GM21737 (cell line): ENCODE measurements around the gene ADARB1.

Source experiments
- ATAC-seq: cut with Tn5 transposase; IDR thresholded peaks from one replicate; pipeline ENCODE4 v1.9.1; 2021; ENCODE audit warnings: mild to moderate bottlenecking, moderate library complexity; ENCODE audit not compliant: unreplicated experiment

ADARB1 gene

GRCh38 chr21:45112371-45112770, 38.0 kb downstream of the ADARB1 start:
- no peak for ATAC-seq

- no peak for ATAC-seq
Measured at GRCh38 chr21:45113543-45113942, 39.2 kb downstream of the ADARB1 start.

GRCh38 chr21:45114072-45114471, 39.7 kb downstream of the ADARB1 start:
- ATAC-seq, result no peak

GRCh38 chr21:45114475-45114874, 40.1 kb downstream of the ADARB1 start:
- no peak for ATAC-seq

GRCh38 chr21:45115141-45115540, 40.8 kb downstream of the ADARB1 start:
- no peak for ATAC-seq

- ATAC-seq, result no peak
Measured at GRCh38 chr21:45116066-45116465, 41.7 kb downstream of the ADARB1 start.

GRCh38 chr21:45117314-45117713, 42.9 kb downstream of the ADARB1 start:
- no peak for ATAC-seq

GRCh38 chr21:45118099-45118498, 43.7 kb downstream of the ADARB1 start:
- ATAC-seq, result no peak

- ATAC-seq, result no peak
Measured at GRCh38 chr21:45119812-45120211, 45.4 kb downstream of the ADARB1 start.

GRCh38 chr21:45120975-45121374, 46.6 kb downstream of the ADARB1 start:
- ATAC-seq, result no peak

GRCh38 chr21:45122030-45122429, 47.6 kb downstream of the ADARB1 start:
- no peak for ATAC-seq

GRCh38 chr21:45122432-45123132, 48.2 kb downstream of the ADARB1 start:
- ATAC-seq, result no peak

- no peak for ATAC-seq
Measured at GRCh38 chr21:45123440-45123839, 49.1 kb downstream of the ADARB1 start.

GRCh38 chr21:45124596-45124995, 50.2 kb downstream of the ADARB1 start:
- no peak for ATAC-seq

- ATAC-seq, result no peak
Measured at GRCh38 chr21:45125357-45125756, 51.0 kb downstream of the ADARB1 start.

- no peak for ATAC-seq
Measured at GRCh38 chr21:45126204-45126626, 51.8 kb downstream of the ADARB1 start.

- ATAC-seq, result no peak
Measured at GRCh38 chr21:45126983-45127382, 52.6 kb downstream of the ADARB1 start.

- no peak for ATAC-seq
Measured at GRCh38 chr21:45127937-45128336, 53.6 kb downstream of the ADARB1 start.

- ATAC-seq, result no peak
Measured at GRCh38 chr21:45128613-45129188, 54.3 kb downstream of the ADARB1 start.

GRCh38 chr21:45129189-45129923, 55.0 kb downstream of the ADARB1 start:
- no peak for ATAC-seq

- no peak for ATAC-seq
Measured at GRCh38 chr21:45130324-45130774, 56.0 kb downstream of the ADARB1 start.

GRCh38 chr21:45131537-45131999, 57.2 kb downstream of the ADARB1 start:
- no peak for ATAC-seq
